SK-N-SH treated with all-trans-retinoic acid at 6 μM for 48 hours (cell line): Measurements from ENCODE around the gene C10orf88.

Experiments used
- ATAC-seq: fragments of 200-7000 bp; cut with Tn5 transposase; 3 replicates; pipeline ENCODE4 v1.9.1; 2020; ENCODE audit warnings: mild to moderate bottlenecking, moderate library complexity
- ARNTL ChIP-seq: fragments of 450-650 bp; formaldehyde crosslinking; IDR thresholded peaks from 2 replicates; pipeline ENCODE4 v1.5.0; 2020; ENCODE audit warnings: low read depth, mild to moderate bottlenecking, moderate library complexity, borderline replicate concordance
- BACH2 ChIP-seq: fragments of 250-450 bp; sonication (Bioruptor Pico); IDR thresholded peaks from 2 replicates; pipeline ENCODE4 v1.9.0; 2021; ENCODE audit warnings: mild to moderate bottlenecking, borderline replicate concordance
- CREB5 ChIP-seq: fragments of 250-450 bp; sonication (Bioruptor Pico); IDR thresholded peaks from 2 replicates; pipeline ENCODE4 v1.5.1; 2020; ENCODE audit warnings: low read depth, mild to moderate bottlenecking, moderate library complexity
- CSRNP3 ChIP-seq: fragments of 250-450 bp; sonication (Bioruptor Pico); IDR thresholded peaks from 2 replicates; pipeline ENCODE4 v1.5.1; 2021; ENCODE audit warnings: mild to moderate bottlenecking, moderate library complexity
- ESRRG ChIP-seq: fragments of 250-450 bp; sonication (Bioruptor Pico); IDR thresholded peaks from 2 replicates; pipeline ENCODE4 v1.6.1; 2021; ENCODE audit warnings: mild to moderate bottlenecking
- GLIS3 ChIP-seq: fragments of 250-450 bp; sonication (Bioruptor Pico); IDR thresholded peaks from 2 replicates; pipeline ENCODE4 v1.5.0; 2020; ENCODE audit warnings: mild to moderate bottlenecking, moderate library complexity
- ISL1 ChIP-seq: fragments of 250-450 bp; sonication (Bioruptor Pico); IDR thresholded peaks from 2 replicates; pipeline ENCODE4 v2.1.2; 2022; ENCODE audit warnings: mild to moderate bottlenecking, moderate library complexity
- POU6F1 ChIP-seq: fragments of 250-450 bp; sonication (Bioruptor Pico); IDR thresholded peaks from 2 replicates; pipeline ENCODE4 v1.8.0; 2021; ENCODE audit warnings: low read depth, mild to moderate bottlenecking, moderate library complexity, borderline replicate concordance
- PPARA ChIP-seq: fragments of 250-450 bp; sonication (Bioruptor Pico); IDR thresholded peaks from 2 replicates; pipeline ENCODE4 v1.5.0; 2020; ENCODE audit warnings: mild to moderate bottlenecking, borderline replicate concordance
- RARB ChIP-seq: fragments of 250-450 bp; sonication (Bioruptor Pico); IDR thresholded peaks from 2 replicates; pipeline ENCODE4 v1.8.0; 2021; ENCODE audit warnings: mild to moderate bottlenecking, moderate library complexity
- SNAI2 ChIP-seq: fragments of 250-450 bp; sonication (Bioruptor Pico); IDR thresholded peaks from 2 replicates; pipeline ENCODE4 v1.5.0; 2020; ENCODE audit warnings: mild to moderate bottlenecking, moderate library complexity
- TCF4 ChIP-seq: fragments of 250-450 bp; sonication (Bioruptor Pico); IDR thresholded peaks from 2 replicates; pipeline ENCODE4 v1.8.0; 2021; ENCODE audit warnings: mild to moderate bottlenecking, moderate library complexity, borderline replicate concordance
- TOX ChIP-seq: fragments of 250-450 bp; sonication (Bioruptor Pico); IDR thresholded peaks from 2 replicates; pipeline ENCODE4 v1.8.0; 2021; ENCODE audit warnings: mild to moderate bottlenecking, moderate library complexity, borderline replicate concordance
- TSHZ2 ChIP-seq: fragments of 250-450 bp; sonication (Bioruptor Pico); IDR thresholded peaks from 2 replicates; pipeline ENCODE4 v1.5.0; 2020; ENCODE audit warnings: mild to moderate bottlenecking, moderate library complexity
- ZC3H10 ChIP-seq: fragments of 250-450 bp; sonication (Bioruptor Pico); IDR thresholded peaks from 2 replicates; pipeline ENCODE4 v1.5.1; 2021; ENCODE audit warnings: mild to moderate bottlenecking, moderate library complexity
- ZFP3 ChIP-seq: fragments of 250-450 bp; sonication (Bioruptor Pico); IDR thresholded peaks from 2 replicates; pipeline ENCODE4 v1.5.0; 2020; ENCODE audit warnings: mild to moderate bottlenecking, moderate library complexity
- ZFP30 ChIP-seq: fragments of 450-650 bp; formaldehyde crosslinking; IDR thresholded peaks from 2 replicates; pipeline ENCODE4 v1.5.0; 2022; ENCODE audit warnings: mild to moderate bottlenecking, moderate library complexity
- ZNF565 ChIP-seq: fragments of 450-650 bp; formaldehyde crosslinking; conservative IDR thresholded peaks from 2 replicates; pipeline ENCODE4 v1.5.0; 2020; ENCODE audit warnings: low read depth, mild to moderate bottlenecking, moderate library complexity
- ZNF70 ChIP-seq: fragments of 450-650 bp; formaldehyde crosslinking; IDR thresholded peaks from 2 replicates; pipeline ENCODE4 v1.5.0; 2020; ENCODE audit warnings: mild to moderate bottlenecking, moderate library complexity
- ZNF8 ChIP-seq: fragments of 450-650 bp; formaldehyde crosslinking; IDR thresholded peaks from 2 replicates; pipeline ENCODE4 v1.5.0; 2020; ENCODE audit warnings: mild to moderate bottlenecking, moderate library complexity

The C10orf88 gene

GRCh38 chr10:123000155-123000554 is 46.1 kb upstream of the C10orf88 start (continued):
- no peak for TF ChIP-seq CSRNP3 (CRISPR knock-in tag)
- TF ChIP-seq ZFP30: no peak
- TF ChIP-seq ZNF565: no peak
- no peak for TF ChIP-seq PPARA (CRISPR knock-in tag)
- TF ChIP-seq SNAI2 (CRISPR knock-in tag): no peak

GRCh38 chr10:122999347-122999746 is 45.3 kb upstream of the C10orf88 start:
- ATAC-seq: no peak
- no peak for TF ChIP-seq ZNF8
- no peak for TF ChIP-seq CSRNP3 (CRISPR knock-in tag)
- no peak for TF ChIP-seq GLIS3 (CRISPR knock-in tag)
- TF ChIP-seq PPARA (CRISPR knock-in tag): no peak
- no peak for TF ChIP-seq SNAI2 (CRISPR knock-in tag)
- no peak for TF ChIP-seq ESRRG (CRISPR knock-in tag)
- no peak for TF ChIP-seq ZC3H10
- TF ChIP-seq CREB5: no peak
- TF ChIP-seq ZNF565: no peak
- TF ChIP-seq TCF4 (CRISPR knock-in tag): no peak
- TF ChIP-seq RARB (CRISPR knock-in tag): no peak

- no peak for ATAC-seq
- TF ChIP-seq PPARA (CRISPR knock-in tag): no peak
- no peak for TF ChIP-seq TSHZ2 (CRISPR knock-in tag)
- no peak for TF ChIP-seq ZC3H10
- TF ChIP-seq BACH2: no peak
- no peak for TF ChIP-seq ZNF8
- TF ChIP-seq ISL1 (CRISPR knock-in tag): no peak
- no peak for TF ChIP-seq CREB5
- TF ChIP-seq POU6F1 (CRISPR knock-in tag): no peak
- no peak for TF ChIP-seq TOX (CRISPR knock-in tag)
Measured at GRCh38 chr10:122998934-122999333, 44.9 kb upstream of the C10orf88 start.

- ATAC-seq: no peak
- no peak for TF ChIP-seq ARNTL
- TF ChIP-seq ZNF70: no peak
- no peak for TF ChIP-seq GLIS3 (CRISPR knock-in tag)
- no peak for TF ChIP-seq PPARA (CRISPR knock-in tag)
- no peak for TF ChIP-seq ZFP3 (CRISPR knock-in tag)
- no peak for TF ChIP-seq ZNF565
- TF ChIP-seq SNAI2 (CRISPR knock-in tag): no peak
- TF ChIP-seq ZFP30: no peak
- TF ChIP-seq RARB (CRISPR knock-in tag): no peak
- TF ChIP-seq BACH2: no peak
- no peak for TF ChIP-seq ZNF8
- TF ChIP-seq POU6F1 (CRISPR knock-in tag): no peak
- no peak for TF ChIP-seq TSHZ2 (CRISPR knock-in tag)
- TF ChIP-seq ZC3H10: no peak
Measured at GRCh38 chr10:122998360-122998917, 44.4 kb upstream of the C10orf88 start.
